IPS-11a (cell line): ENCODE results near the gene A1BG.

Experiments
- H3K4me3 ChIP-seq: one replicate; pipeline ENCODE4 v1.5.1; 2013; ENCODE audit warnings: low read depth, low read length, control low read depth

Gene A1BG

GRCh38 chr19:58361900-58362271 is 8.6 kb upstream of the A1BG start:
- peak overlapping the region; percentile 93 for H3K4me3 ChIP-seq

- H3K4me3 ChIP-seq = no peak overlapping the region
Measured at GRCh38 chr19:58357481-58358145, 4.3 kb upstream of the A1BG start.

GRCh38 chr19:58356766-58357480 is 3.6 kb upstream of the A1BG start:
- H3K4me3 ChIP-seq = no peak overlapping the region

- no peak overlapping the region for H3K4me3 ChIP-seq
Measured at GRCh38 chr19:58355908-58356765, 2.8 kb upstream of the A1BG start.

DNA sequence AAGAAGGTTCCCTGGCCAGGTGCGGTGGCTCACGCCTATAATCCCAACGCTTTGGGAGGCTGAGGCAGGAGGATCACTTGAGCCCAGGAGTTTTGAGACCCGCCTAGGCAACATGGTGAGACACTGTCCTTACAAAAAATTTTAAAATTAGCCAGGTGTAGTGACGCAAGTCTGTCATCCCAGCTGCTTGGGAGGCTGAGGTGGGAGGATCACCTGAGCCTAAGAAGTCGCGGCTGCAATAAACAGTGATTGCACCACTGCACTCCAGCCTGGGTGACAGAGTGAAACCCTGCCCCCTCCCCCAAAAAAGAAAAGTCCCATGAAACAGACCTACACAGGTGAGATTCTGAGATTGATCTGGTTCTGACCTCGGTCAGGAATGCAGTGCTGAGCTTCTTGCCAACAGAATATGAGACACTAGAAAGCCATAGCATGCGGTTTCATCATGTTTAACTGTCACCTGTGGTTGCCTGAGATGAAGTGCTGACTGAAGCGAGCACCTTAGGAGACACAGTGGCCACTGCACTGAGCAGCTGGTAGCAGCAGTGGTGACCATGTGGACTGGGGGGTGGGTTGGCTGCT is 2.0 kb upstream of the A1BG start:
- H3K4me3 ChIP-seq = no peak overlapping the region

- no peak overlapping the region for H3K4me3 ChIP-seq
Measured at GRCh38 chr19:58354478-58355030, 1.3 kb upstream of the A1BG start.

- no peak overlapping the region for H3K4me3 ChIP-seq
Measured at GRCh38 chr19:58353717-58354477, 605 bp upstream of the A1BG start.

GRCh38 chr19:58351990-58352755 is 1.1 kb downstream of the A1BG start:
- H3K4me3 ChIP-seq = no peak overlapping the region

DNA sequence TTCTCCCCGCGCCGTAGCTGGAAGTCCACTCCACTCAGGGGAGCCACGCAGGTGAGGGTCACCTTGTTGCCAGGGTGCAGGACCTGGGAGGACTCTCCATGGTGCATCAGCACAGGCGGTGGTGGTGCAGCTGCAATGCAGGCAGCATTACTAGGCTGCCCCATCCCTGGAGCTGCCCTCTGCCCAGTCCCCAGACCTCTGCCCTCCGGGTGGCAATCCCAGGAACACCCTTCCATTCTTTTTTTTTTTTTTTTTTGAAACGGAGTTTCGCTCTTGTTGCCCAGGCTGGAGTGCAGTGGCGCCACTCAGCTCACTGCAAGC is 1.8 kb downstream of the A1BG start:
- H3K4me3 ChIP-seq = no peak overlapping the region

GRCh38 chr19:58350871-58351557 is 2.3 kb downstream of the A1BG start:
- no peak overlapping the region for H3K4me3 ChIP-seq

DNA sequence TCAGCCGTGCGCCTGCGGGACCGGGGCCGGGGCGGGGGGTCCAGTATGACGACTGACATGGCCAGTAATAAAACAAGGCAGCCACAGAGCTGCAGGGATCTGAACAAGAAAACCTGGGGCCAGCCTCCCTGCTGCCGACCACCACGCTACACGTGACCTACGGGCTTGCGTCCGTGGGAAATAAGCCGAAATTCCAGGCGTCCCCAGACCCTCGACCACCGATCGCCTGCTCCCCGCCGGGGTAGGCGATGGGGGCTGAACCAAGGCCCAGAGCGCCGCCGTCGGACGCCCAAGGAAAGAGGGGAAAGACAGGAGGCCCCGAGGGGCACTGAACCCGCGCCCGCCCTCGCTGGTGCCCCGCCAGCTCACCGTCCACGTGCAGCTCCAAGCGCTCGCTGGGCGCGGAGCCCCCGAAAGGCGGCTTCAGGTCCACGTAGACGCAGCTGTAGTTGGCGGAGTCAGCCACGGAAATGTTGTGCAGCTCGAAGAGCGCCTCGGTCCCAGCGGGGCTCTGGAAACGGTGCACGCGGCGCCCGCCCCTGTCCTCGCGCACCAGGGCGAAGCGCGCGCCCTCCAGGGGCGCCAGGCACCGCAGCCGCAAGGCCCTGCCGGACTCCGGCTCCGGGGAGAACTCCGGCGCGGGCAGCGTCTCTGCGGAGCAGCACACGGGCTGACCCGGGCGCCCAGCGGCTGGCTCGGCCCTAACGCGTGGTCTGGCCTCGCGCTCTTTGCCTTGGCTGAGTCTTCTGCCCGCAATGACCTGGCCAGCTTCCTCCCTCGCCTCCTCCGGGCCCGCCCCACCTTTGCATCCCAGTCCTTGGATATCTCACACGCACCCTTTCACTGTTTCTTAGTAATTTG is 3.1 kb downstream of the A1BG start:
- H3K4me3 ChIP-seq = no peak overlapping the region

GRCh38 chr19:58349590-58349989 is 3.7 kb downstream of the A1BG start:
- H3K4me3 ChIP-seq = no peak overlapping the region

- peak overlapping the region; percentile 68 for H3K4me3 ChIP-seq
Measured at GRCh38 chr19:58348080-58348479, 5.2 kb downstream of the A1BG start.

DNA sequence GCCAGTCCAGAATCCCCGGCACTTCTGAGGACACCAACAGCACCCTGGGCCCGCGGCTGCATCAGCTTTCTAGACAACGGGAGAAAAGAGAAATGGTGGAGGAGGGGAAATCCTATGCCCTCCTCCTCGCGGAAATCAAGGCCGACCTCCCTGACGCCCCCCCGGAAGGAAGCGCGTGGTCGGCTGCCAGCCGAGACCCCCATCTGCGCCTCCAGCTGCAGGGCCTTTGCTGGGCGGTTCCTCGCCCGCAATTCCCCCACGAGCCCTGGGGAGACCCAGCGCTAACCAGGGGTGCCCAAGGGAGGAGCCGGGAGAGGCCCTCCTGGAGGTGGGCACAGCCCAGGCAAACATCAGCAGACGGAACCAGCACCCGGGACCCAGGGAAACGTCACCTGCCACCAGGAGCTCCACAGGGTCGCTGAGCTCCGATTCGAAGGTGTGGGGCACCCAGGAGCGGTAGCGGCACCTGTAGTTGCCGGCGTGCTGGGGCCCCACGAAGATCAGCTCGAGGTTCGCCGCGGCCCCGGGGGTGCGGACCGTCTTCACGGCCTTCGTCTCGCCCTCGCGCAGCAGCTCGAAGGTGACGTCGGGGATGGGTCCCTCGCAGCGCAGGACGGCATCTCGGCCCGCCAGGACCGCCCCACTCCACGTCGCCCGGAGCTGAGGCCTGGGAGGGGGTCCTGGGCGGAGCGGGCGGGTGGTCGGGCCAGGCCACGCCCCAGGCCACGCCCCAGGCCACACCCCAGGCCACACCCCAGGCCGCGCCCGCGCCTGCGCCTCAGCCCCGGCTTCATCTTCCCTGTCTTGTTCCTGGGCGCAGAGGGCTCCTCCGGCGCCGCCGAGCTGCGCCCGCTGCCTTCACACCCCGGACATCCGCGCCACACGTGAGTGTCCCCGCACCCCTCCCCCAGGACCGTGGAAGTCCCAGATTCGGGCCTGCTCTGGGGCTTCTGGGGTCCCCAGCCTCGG is 6.0 kb downstream of the A1BG start:
- peak overlapping the region; percentile 68 for H3K4me3 ChIP-seq

- no peak overlapping the region for H3K4me3 ChIP-seq
Measured at GRCh38 chr19:58345558-58345957, 7.7 kb downstream of the A1BG start.

GRCh38 chr19:58338825-58339558 is 14.3 kb downstream of the A1BG start:
- no peak overlapping the region for H3K4me3 ChIP-seq
